Lower lobe of right lung (tissue), 2 donors: ENCODE data around the gene NELL1. TPM values are rescaled to one million over a fixed set of nuclear protein-coding genes. Genes with fewer than 3 reads are reported as not detected.

Source experiments
- ATAC-seq, 2 donors: fragments of 200-7000 bp; cut with Tn5 transposase; one replicate each; pipeline ENCODE4 v1.9.1; 2020 to 2022; ENCODE audit warnings: mild to moderate bottlenecking in 2 of 2, moderate library complexity in 2 of 2
- DNase-seq: peaks from one replicate; pipeline ENCODE4 v3.0.0-alpha.2; 2020
- H3K27ac ChIP-seq: fragments of 200-600 bp; one replicate; pipeline ENCODE4 v1.8.0; 2022
- H3K27me3 ChIP-seq: fragments of 200-600 bp; one replicate; pipeline ENCODE4 v1.8.0; 2022; ENCODE audit warnings: low read depth
- H3K36me3 ChIP-seq: fragments of 200-600 bp; one replicate; pipeline ENCODE4 v1.8.0; 2022; ENCODE audit warnings: mild to moderate bottlenecking
- H3K4me1 ChIP-seq: fragments of 200-600 bp; one replicate; pipeline ENCODE4 v1.8.0; 2022
- H3K4me3 ChIP-seq: fragments of 200-600 bp; one replicate; pipeline ENCODE4 v1.8.0; 2022; ENCODE audit warnings: mild to moderate bottlenecking
- H3K9me3 ChIP-seq: fragments of 200-600 bp; one replicate; pipeline ENCODE4 v1.8.0; 2022
- CTCF ChIP-seq: fragments of 200-600 bp; IDR thresholded peaks from one replicate; pipeline ENCODE4 v1.8.0; 2022; ENCODE audit warnings: antibody characterized with exemption, mild to moderate bottlenecking
- intact Hi-C: fragments of 100-400 bp; cut with DNase I; formaldehyde crosslinking; loops from one replicate; pipeline ENCODE4 v1.11.0; 2022
- total RNA-seq: library from RNA; stranded (reverse); fragmentation: NEBNext Ultra II Directional; extraction: Animal tissue kit (Norgen Biotek cat#: 25700); gene quantifications from one replicate; pipeline ENCODE4 v1.2.1, GENCODE V29; 2021
- donor health status: DM: no; HTN: yes; CAD: no; lungs with severe emphysema.

Gene NELL1
- total RNA-seq, 1 donor from 2014 or later, result 0.15 TPM

DNA sequence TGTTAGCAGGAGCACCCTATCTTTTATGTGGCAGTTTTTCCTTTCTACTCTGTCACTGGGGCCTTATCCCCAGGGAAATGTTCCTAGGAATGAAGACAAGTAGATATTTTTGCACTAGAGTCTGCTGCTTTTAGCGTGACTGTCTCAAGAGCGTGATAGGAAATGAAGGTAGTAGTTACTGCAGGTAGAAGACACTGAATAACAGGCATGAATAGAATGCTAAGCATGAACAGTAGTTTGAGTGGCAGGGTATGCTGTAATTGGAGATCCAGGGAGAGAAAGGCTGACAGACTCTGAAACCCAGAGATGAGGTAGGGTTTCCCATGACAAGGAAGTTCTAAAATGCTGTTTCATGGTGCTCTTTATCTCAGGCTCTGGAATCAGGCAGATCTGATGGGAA lies 475.1 kb downstream of the NELL1 start:
- Histone ChIP-seq H3K27me3 (no peaks in the 10 kb centered on the region), H3K4me3 (no peak overlapping the region), H3K27ac (no peak overlapping the region), H3K36me3 (no peaks in the 10 kb centered on the region), H3K9me3 (no peaks in the 10 kb centered on the region), H3K4me1 (no peaks in the 10 kb centered on the region)
- ATAC-seq, result no peak
- DNase-seq, result no peak
- intact Hi-C loops, result no loop called here
- no peak for TF ChIP-seq CTCF

GRCh38 chr11:21148376-21148775 lies 479.0 kb downstream of the NELL1 start:
- intact Hi-C loops, result no loop called here
- H3K4me1 ChIP-seq, result no peaks in the 10 kb centered on the region
- no peak overlapping the region for H3K4me3 ChIP-seq
- DNase-seq, result no peak
- no peak for ATAC-seq
- no peak for TF ChIP-seq CTCF
- H3K27me3 ChIP-seq, result no peaks in the 10 kb centered on the region
- H3K9me3 ChIP-seq, result no peaks in the 10 kb centered on the region
- no peak overlapping the region for H3K27ac ChIP-seq
- H3K36me3 ChIP-seq, result no peaks in the 10 kb centered on the region

- H3K27ac ChIP-seq, result no peak overlapping the region
- no peak for TF ChIP-seq CTCF
- DNase-seq (no peak), ATAC-seq (no peak)
- H3K27me3 ChIP-seq, result no peaks in the 10 kb centered on the region
- no peaks in the 10 kb centered on the region for H3K4me1 ChIP-seq
- H3K36me3 ChIP-seq, result no peaks in the 10 kb centered on the region
- intact Hi-C loops, result no loop called here
- no peak overlapping the region for H3K4me3 ChIP-seq
- no peaks in the 10 kb centered on the region for H3K9me3 ChIP-seq
Observed at GRCh38 chr11:21160140-21160539, 490.8 kb downstream of the NELL1 start.

DNA sequence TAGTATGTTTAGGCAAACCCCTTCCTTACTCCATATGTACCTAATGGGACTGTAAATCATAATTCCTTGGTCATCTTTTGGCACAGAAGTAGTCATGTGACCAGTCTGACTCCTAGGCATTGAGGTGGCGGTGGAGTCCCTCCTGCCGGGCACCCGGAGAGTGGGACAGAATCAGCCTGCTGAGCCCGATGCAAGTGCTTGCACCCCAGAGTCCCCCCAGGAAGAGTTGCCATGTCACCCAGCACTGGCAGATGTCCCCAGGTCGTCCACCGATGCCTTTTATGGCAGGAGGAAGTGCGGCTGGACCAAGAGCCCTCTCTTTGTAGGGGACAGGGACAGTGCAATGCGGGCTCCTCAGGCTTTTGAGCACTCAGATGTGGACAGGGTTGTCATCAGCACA lies 500.3 kb downstream of the NELL1 start:
- ATAC-seq (no peak), DNase-seq (no peak)
- Histone ChIP-seq H3K4me1 (no peaks in the 10 kb centered on the region), H3K27me3 (no peaks in the 10 kb centered on the region), H3K36me3 (no peaks in the 10 kb centered on the region), H3K27ac (no peak overlapping the region), H3K4me3 (no peak overlapping the region), H3K9me3 (no peaks in the 10 kb centered on the region)
- TF ChIP-seq CTCF, result no peak
- intact Hi-C loops, result no loop called here

DNA sequence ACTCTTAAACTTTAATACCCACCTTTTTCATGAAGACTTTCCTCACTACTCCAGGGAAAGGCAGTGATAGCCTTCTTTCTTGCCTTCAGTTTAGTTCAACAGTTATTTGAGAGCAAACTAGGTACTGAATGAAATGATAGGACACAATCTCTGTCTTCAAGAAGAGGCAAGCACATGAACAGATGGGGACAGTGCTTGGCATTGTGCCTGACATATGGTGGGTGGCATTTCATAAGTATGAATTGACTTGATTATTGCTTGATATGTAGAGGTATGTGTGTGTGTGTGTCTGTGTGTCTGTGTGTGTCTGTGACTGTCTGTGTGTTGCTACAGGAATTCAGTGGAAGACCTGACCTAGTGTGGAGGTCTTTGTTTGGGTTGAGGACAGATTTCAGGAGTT lies 504.1 kb downstream of the NELL1 start:
- Histone ChIP-seq H3K27ac (no peak overlapping the region), H3K4me3 (no peak overlapping the region), H3K36me3 (no peaks in the 10 kb centered on the region), H3K27me3 (no peaks in the 10 kb centered on the region), H3K9me3 (no peaks in the 10 kb centered on the region), H3K4me1 (no peaks in the 10 kb centered on the region)
- DNase-seq (no peak), ATAC-seq (no peak)
- intact Hi-C loops, result no loop called here
- no peak for TF ChIP-seq CTCF

- Histone ChIP-seq H3K4me3 (no peak overlapping the region), H3K4me1 (no peaks in the 10 kb centered on the region), H3K27ac (no peak overlapping the region), H3K27me3 (no peaks in the 10 kb centered on the region), H3K9me3 (no peaks in the 10 kb centered on the region), H3K36me3 (no peaks in the 10 kb centered on the region)
- intact Hi-C loops, result no loop called here
- no peak for ATAC-seq
- no peak for DNase-seq
- no peak for TF ChIP-seq CTCF
Observed at GRCh38 chr11:21174781-21175180, 505.4 kb downstream of the NELL1 start.
